Endothelial cell of umbilical vein (primary cell): ENCODE data around the gene ADGRG1. TPM values are rescaled to one million over a fixed set of nuclear protein-coding genes. Genes with fewer than 3 reads are reported as not detected.

Source experiments
- BruUV-seq: library from RNA; stranded (reverse); fragments of 400-500 nt; replicated peaks from 2 replicates; lab custom pipeline; 2021; lab: Mats Ljungman, UMichigan
- CTCF ChIA-PET: fragments of 300-600, 350-600 bp; sonication (Branson Sonifier 250); formaldehyde crosslinking; loops from one replicate; lab custom pipeline; 2021; ENCODE audit warnings: antibody characterized with exemption, inconsistent platforms; lab: Charles Lee
- POLR2A ChIA-PET: fragments of 300-600, 350-600 bp; sonication (Branson Sonifier 250); formaldehyde crosslinking; loops from one replicate; lab custom pipeline; 2021; ENCODE audit warnings: antibody characterized with exemption, inconsistent platforms; lab: Charles Lee
- DNase-seq: peaks from one replicate; pipeline ENCODE4 v3.0.0-alpha.2; 2011; ENCODE audit warnings: low read depth, low spot score
- FAIRE-seq: peaks from 2 replicates; lab custom pipeline; 2011; peaks lifted over from hg19 to GRCh38; lab: Jason Lieb, UNC
- H2AFZ ChIP-seq: 2 replicates; pipeline ENCODE4 v1.6.0; 2012; ENCODE audit warnings: low read depth, low read length, control low read depth, inconsistent platforms
- H3K27ac ChIP-seq: 2 replicates; pipeline ENCODE4 v1.5.1; 2011; ENCODE audit warnings: low read depth, mild to moderate bottlenecking, control low read depth, low read length, moderate library complexity; ENCODE audit not compliant: insufficient read depth
- H3K27me3 ChIP-seq, 2 experiments: 2 replicates each; pipeline versions ENCODE4 v1.6.0 to v1.6.1; 2011; ENCODE audit warnings: low read length in 2 of 2, mixed read lengths in 1 of 2; ENCODE audit not compliant: control insufficient read depth in 2 of 2, insufficient read depth in 2 of 2
- H3K36me3 ChIP-seq, 2 experiments: 2 replicates in 1 of 2; 3 replicates in 1 of 2; pipeline ENCODE4 v1.5.1; 2011; ENCODE audit warnings: low read length in 2 of 2, mild to moderate bottlenecking in 1 of 2, moderate library complexity in 1 of 2; ENCODE audit not compliant: control insufficient read depth in 2 of 2, insufficient read depth in 2 of 2; ENCODE audit errors: extremely low read depth in 1 of 2
- H3K4me1 ChIP-seq: 3 replicates; pipeline ENCODE4 v1.5.1; 2011; ENCODE audit warnings: mild to moderate bottlenecking, low read length; ENCODE audit not compliant: control insufficient read depth, insufficient read depth; ENCODE audit errors: extremely low read depth
- H3K4me2 ChIP-seq: 2 replicates; pipeline ENCODE4 v1.6.1; 2011; ENCODE audit warnings: low read length, control low read depth, mixed read lengths; ENCODE audit not compliant: insufficient read depth
- H3K4me3 ChIP-seq, 3 experiments: fragments of 200-600 bp in 1 of 3; sonication (generic), shearing (Covaris generic) in 1 of 3; replicated peaks in 1 of 3; 2 replicates each; pipeline ENCODE4 v1.5.1; 2011 to 2016; ENCODE audit warnings: control low read depth in 3 of 3, low read length in 3 of 3, mild to moderate bottlenecking in 2 of 3, inconsistent platforms in 1 of 3, low read depth in 1 of 3, moderate library complexity in 1 of 3; ENCODE audit not compliant: insufficient read depth in 1 of 3
- H3K79me2 ChIP-seq: 2 replicates; pipeline ENCODE4 v1.6.0; 2012; ENCODE audit warnings: low read length, inconsistent platforms; ENCODE audit not compliant: control insufficient read depth, insufficient read depth
- H3K9ac ChIP-seq: replicated peaks from 2 replicates; pipeline ENCODE3; 2011; ENCODE audit warnings: low read length, control low read depth; ENCODE audit not compliant: insufficient read depth; ENCODE audit errors: extremely low read depth
- H3K9me1 ChIP-seq: replicated peaks from 3 replicates; pipeline ENCODE4 v1.6.0; 2011; ENCODE audit warnings: mild to moderate bottlenecking, low read length; ENCODE audit not compliant: control insufficient read depth, insufficient read depth; ENCODE audit errors: extremely low read depth
- H3K9me3 ChIP-seq: replicated peaks from 2 replicates; pipeline ENCODE4 v1.5.1; 2012; ENCODE audit warnings: low read length, inconsistent platforms; ENCODE audit not compliant: control insufficient read depth, insufficient read depth
- H4K20me1 ChIP-seq: replicated peaks from 2 replicates; pipeline ENCODE3; 2011; ENCODE audit warnings: mild to moderate bottlenecking, low read length; ENCODE audit not compliant: control insufficient read depth, insufficient read depth; ENCODE audit errors: extremely low read depth
- CTCF ChIP-seq, 2 donors: IDR thresholded peaks; 1 replicate in 1 of 2; 2 replicates in 1 of 2; pipeline ENCODE4 v1.5.1; 2011; ENCODE audit warnings: low read length in 2 of 2, mild to moderate bottlenecking in 2 of 2, moderate library complexity in 2 of 2, control low read depth in 1 of 2, inconsistent platforms in 1 of 2, low read depth in 1 of 2; ENCODE audit not compliant: insufficient read depth in 1 of 2; ENCODE audit errors: extremely low read depth in 1 of 2
- EZH2 ChIP-seq: IDR thresholded peaks from 2 replicates; pipeline ENCODE4 v1.6.1; 2012; ENCODE audit warnings: borderline replicate concordance, low read depth, mild to moderate bottlenecking, moderate library complexity, low read length, inconsistent platforms; ENCODE audit not compliant: severe bottlenecking
- FOS ChIP-seq: IDR thresholded peaks from 2 replicates; pipeline ENCODE4 v1.6.1; 2011; ENCODE audit warnings: mild to moderate bottlenecking, low read length, moderate library complexity, borderline replicate concordance; ENCODE audit not compliant: insufficient read depth
- MYC ChIP-seq: IDR thresholded peaks from one replicate; pipeline ENCODE4 v1.6.1; 2011; ENCODE audit warnings: mild to moderate bottlenecking, low read depth, low read length
- POLR2A ChIP-seq: IDR thresholded peaks from 2 replicates; pipeline ENCODE4 v1.6.1; 2012; ENCODE audit warnings: low read depth, mild to moderate bottlenecking, control low read depth, low read length
- dilution Hi-C: fragments of 300-500 bp; cut with MboI; formaldehyde crosslinking; loops from one replicate; pipeline ENCODE4 v1.15.0; 2019; ENCODE audit warnings: low sequenced_read_pairs; ENCODE audit not compliant: extremely low pct_ligation_motif_present
- intact Hi-C: fragments of 100-400 bp; cut with micrococcal nuclease; formaldehyde crosslinking; loops from one replicate; pipeline ENCODE4 v1.10.0; 2022
- polyA plus RNA-seq, 4 experiments: library from polyadenylated mRNA; depleted of rRNA in 3 of 4; stranded (reverse) in 3 of 4; unstranded in 1 of 4; fragments of >200 nt; gene quantifications; 2 replicates each; pipeline versions ENCODE4 v1.2.1 to v1.2.3, GENCODE V29; 2011 to 2012; ENCODE audit warnings: missing spikeins in 1 of 4
- total RNA-seq: library from RNA; stranded (reverse); gene quantifications from 2 replicates; pipeline ENCODE4 v1.2.3, GENCODE V29; 2021
- TF ChIP-seq, protein P1 (sequence below): IDR thresholded peaks from 2 replicates; pipeline ENCODE4 v1.6.1; 2011; ENCODE audit not compliant: insufficient read depth, insufficient read length

The ADGRG1 gene
- total and polyA plus RNA-seq, 2 donors (not counting 3 experiments of a cell fraction or from before 2014, with no cell fraction given) = 45.6 to 92.5 TPM

GRCh38 chr16:57708168-57708567, 79.7 kb downstream of the ADGRG1 start:
- POLR2A ChIA-PET = interaction anchor here (0.7 kb wide), 1 partner anchor 31 kb away, joined by 5 read pairs; no protein-coding TSS in a partner anchor
- no peaks in the 10 kb centered on the region for H3K9me3 ChIP-seq
- intact Hi-C loops = no loop called here
- DNase-seq (no peak), FAIRE-seq (no peak)
- no peak overlapping the region for H3K27ac ChIP-seq
- no peaks in the 10 kb centered on the region for H3K79me2 ChIP-seq
- CTCF ChIA-PET = no interaction called here
- no peaks in the 10 kb centered on the region for H3K9me1 ChIP-seq
- H3K27me3 ChIP-seq = peaks cover 9 to 29% of the 10 kb centered on the region in 2 experiments
- no peak overlapping the region for H2AFZ ChIP-seq
- no peaks in the 10 kb centered on the region for H3K36me3 ChIP-seq
- H3K4me3 ChIP-seq = no peak overlapping the region
- H3K4me2 ChIP-seq = no peak overlapping the region
- no peak overlapping the region for H3K9ac ChIP-seq
- H4K20me1 ChIP-seq = no peaks in the 10 kb centered on the region
- dilution Hi-C loops = no loop called here
- TF ChIP-seq, protein P1, sequence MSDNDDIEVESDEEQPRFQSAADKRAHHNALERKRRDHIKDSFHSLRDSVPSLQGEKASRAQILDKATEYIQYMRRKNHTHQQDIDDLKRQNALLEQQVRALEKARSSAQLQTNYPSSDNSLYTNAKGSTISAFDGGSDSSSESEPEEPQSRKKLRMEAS = no peak
- no peak for TF ChIP-seq FOS
- TF ChIP-seq POLR2A = no peak
- no peak for TF ChIP-seq MYC
- TF ChIP-seq EZH2 = no peak
- no peak for TF ChIP-seq CTCF (IDR thresholded peaks at IDR 0.05; ENCODE audit: extremely low read depth in 1 of 2, insufficient read depth in 1 of 2, low read depth in 1 of 2, low read length in 2 of 2)
- no TSS peak for BruUV-seq
- no peaks in the 10 kb centered on the region for H3K4me1 ChIP-seq

DNA sequence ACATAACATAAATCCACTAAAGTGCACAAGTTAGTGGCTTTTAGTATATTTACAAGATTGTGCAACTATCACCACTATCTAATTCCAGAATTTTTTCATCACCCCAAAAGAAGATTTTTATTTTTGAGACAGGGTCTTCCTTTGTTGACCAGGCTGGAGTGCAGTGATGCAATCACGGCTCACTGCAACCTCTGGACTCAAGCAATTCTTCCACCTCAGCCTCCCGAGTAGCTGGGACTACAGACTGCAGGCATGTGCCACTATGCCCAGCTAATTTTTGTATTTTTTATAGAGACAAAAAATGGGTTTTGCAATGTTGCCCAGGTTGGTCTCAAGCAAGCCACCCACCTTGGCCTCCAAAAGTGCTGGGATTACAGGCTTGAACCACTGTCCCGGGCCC, 81.2 kb downstream of the ADGRG1 start:
- DNase-seq (no peak), FAIRE-seq (no peak)
- Histone ChIP-seq H3K9me3 (no peaks in the 10 kb centered on the region), H3K27ac (no peak overlapping the region), H3K4me1 (no peaks in the 10 kb centered on the region), H3K4me2 (no peak overlapping the region), H3K4me3 (no peak overlapping the region), H4K20me1 (no peaks in the 10 kb centered on the region), H2AFZ (no peak overlapping the region), H3K9ac (no peak overlapping the region), H3K36me3 (no peaks in the 10 kb centered on the region), H3K27me3 (peaks cover 14 to 34% of the 10 kb centered on the region in 2 experiments), H3K79me2 (no peaks in the 10 kb centered on the region), H3K9me1 (no peaks in the 10 kb centered on the region)
- intact Hi-C loops (no loop called here), dilution Hi-C loops (no loop called here)
- no peak for TF ChIP-seq POLR2A
- TF ChIP-seq MYC = no peak
- TF ChIP-seq EZH2 = no peak
- no TSS peak for BruUV-seq
- POLR2A ChIA-PET = no interaction called here
- CTCF ChIA-PET = interaction anchor here (0.9 to 1.0 kb wide), 2 partner anchors 10 to 13 kb away, joined by 3 read pairs; no protein-coding TSS in a partner anchor
